ENCODE measurements around the gene AK1. TPM values are rescaled to one million over a fixed set of nuclear protein-coding genes. Genes with fewer than 3 reads are reported as not detected.

Gene AK1
- total RNA-seq, 2 donors from 2014 or later = 22.2 to 123 TPM

- intact Hi-C loops (cut with DNase I) = no loop called here
- TF ChIP-seq POLR2AphosphoS5 (IDR thresholded peaks at IDR 0.05) (no peak), CTCF (IDR thresholded peaks at IDR 0.05) (no peak), POLR2A (IDR thresholded peaks at IDR 0.05) (no peak)
- WGBS = 86% methylated on average over 8 of the region's 8 CpGs
Observed at GRCh38 chr9:127923771-127924170, 46.3 kb upstream of the AK1 start.

GRCh38 chr9:127923046-127923445 is 45.6 kb upstream of the AK1 start:
- H3K36me3 ChIP-seq = no peaks in the 10 kb centered on the region
- no peaks in the 10 kb centered on the region for H3K4me1 ChIP-seq (replicated peaks)
- WGBS = 63% methylated on average over 6 of the region's 6 CpGs
- intact Hi-C loops (cut with DNase I) = no loop called here
- no peak for DNase-seq (ENCODE audit: low spot score)
- H3K27me3 ChIP-seq (replicated peaks; ENCODE audit: insufficient read depth) = no peaks in the 10 kb centered on the region
- H3K27ac ChIP-seq = no peak overlapping the region
- H3K4me3 ChIP-seq = no peak overlapping the region
- TF ChIP-seq POLR2A (IDR thresholded peaks at IDR 0.05) (no peak), POLR2AphosphoS5 (IDR thresholded peaks at IDR 0.05) (no peak), CTCF (IDR thresholded peaks at IDR 0.05) (no peak)
- no peaks in the 10 kb centered on the region for H3K9me3 ChIP-seq

More at GRCh38 chr9:127923771-127924170, 46.3 kb upstream of the AK1 start:
- no peaks in the 10 kb centered on the region for H3K27me3 ChIP-seq (replicated peaks; ENCODE audit: insufficient read depth)
- H3K4me3 ChIP-seq = no peak overlapping the region
- H3K36me3 ChIP-seq = no peaks in the 10 kb centered on the region
- H3K9me3 ChIP-seq = no peaks in the 10 kb centered on the region
- no peaks in the 10 kb centered on the region for H3K4me1 ChIP-seq (replicated peaks)
- DNase-seq (ENCODE audit: low spot score) = no peak
- no peak overlapping the region for H3K27ac ChIP-seq

DNA sequence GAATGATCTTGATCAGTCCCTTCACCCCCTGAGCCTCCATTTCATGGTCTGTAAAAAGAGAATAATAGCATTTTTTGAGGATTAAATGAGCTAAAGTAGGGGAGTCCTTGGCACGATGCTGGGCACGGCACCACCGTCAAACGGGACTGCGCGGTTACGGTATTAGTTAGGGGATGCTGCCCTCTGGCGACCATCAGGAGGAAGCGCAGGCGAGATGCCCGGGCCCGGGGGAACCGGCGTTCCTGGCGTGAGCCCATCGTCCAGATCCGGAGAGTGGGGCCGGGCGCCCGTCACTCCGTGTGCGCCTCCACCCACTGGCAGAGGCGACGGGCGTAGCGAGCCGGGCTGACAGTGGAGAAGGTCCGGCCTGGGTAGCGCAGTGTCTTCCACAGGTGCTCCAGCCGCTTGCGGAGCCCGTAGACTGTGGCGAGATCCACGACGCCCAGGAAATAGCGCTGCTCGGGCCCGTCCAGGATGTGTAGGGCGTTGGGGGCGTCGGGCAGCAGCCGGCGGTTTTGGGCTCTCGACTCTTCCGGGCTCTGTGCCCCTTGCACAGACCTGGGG is 44.2 kb upstream of the AK1 start:
- no peaks in the 10 kb centered on the region for H3K4me1 ChIP-seq (replicated peaks)

DNA sequence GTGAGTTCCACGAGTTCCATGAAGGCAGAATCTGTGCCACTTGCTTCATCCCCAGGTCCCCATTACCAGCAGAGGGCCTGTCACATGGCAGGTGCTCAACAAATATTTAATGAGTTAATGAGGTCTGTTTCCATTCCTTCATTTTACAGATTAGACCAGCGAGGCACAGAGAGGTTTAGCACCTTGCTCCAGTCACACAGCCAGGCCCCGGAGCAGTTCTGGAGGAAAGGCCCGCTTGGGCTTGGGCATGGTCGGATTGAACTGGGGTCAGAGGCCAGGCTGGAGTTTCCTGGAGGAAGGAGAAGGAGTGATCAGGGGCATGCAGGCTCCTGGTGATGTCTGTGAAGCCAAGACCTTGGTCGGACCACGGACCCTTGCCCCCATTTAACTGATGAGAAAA is 43.3 kb upstream of the AK1 start:
- Histone ChIP-seq H3K4me1 (replicated peaks) (no peaks in the 10 kb centered on the region), H3K27ac (no peak overlapping the region), H3K9me3 (no peaks in the 10 kb centered on the region), H3K27me3 (replicated peaks; ENCODE audit: insufficient read depth) (no peaks in the 10 kb centered on the region), H3K4me3 (no peak overlapping the region), H3K36me3 (no peaks in the 10 kb centered on the region)
- intact Hi-C loops (cut with DNase I) = loop anchor here (2.0 kb wide), 2 partner anchors 186 to 330 kb away; partner anchors contain the start of gene TOR2A
- no peak for TF ChIP-seq POLR2A (IDR thresholded peaks at IDR 0.05)
- no peak for TF ChIP-seq CTCF (IDR thresholded peaks at IDR 0.05)
- no peak for TF ChIP-seq POLR2AphosphoS5 (IDR thresholded peaks at IDR 0.05)
- no peak for DNase-seq (ENCODE audit: low spot score)
- WGBS = 85% methylated on average over 7 of the region's 7 CpGs

More for the DNA sequence above, 44.2 kb upstream of the AK1 start:
- Histone ChIP-seq H3K27ac (no peak overlapping the region), H3K9me3 (no peaks in the 10 kb centered on the region), H3K4me3 (no peak overlapping the region), H3K27me3 (replicated peaks; ENCODE audit: insufficient read depth) (no peaks in the 10 kb centered on the region), H3K36me3 (no peaks in the 10 kb centered on the region)
- 13% methylated on average over 39 of the region's 45 CpGs for WGBS
- TF ChIP-seq POLR2A (IDR thresholded peaks at IDR 0.05) (no peak), CTCF (IDR thresholded peaks at IDR 0.05) (peak; percentile 90 to 97 (median 96)), POLR2AphosphoS5 (IDR thresholded peaks at IDR 0.05) (peak; percentile 49)
- intact Hi-C loops (cut with DNase I) = loop anchor here (2.0 kb wide), 2 partner anchors 187 to 331 kb away; partner anchors contain the start of gene TOR2A
- peak; percentile 56 for DNase-seq (ENCODE audit: low spot score)

GRCh38 chr9:127919253-127919815 is 41.9 kb upstream of the AK1 start:
- Histone ChIP-seq H3K36me3 (no peaks in the 10 kb centered on the region), H3K4me1 (replicated peaks) (no peaks in the 10 kb centered on the region), H3K4me3 (no peak overlapping the region), H3K27ac (peak overlapping the region in 1 of 2 donors; percentile 21), H3K9me3 (no peaks in the 10 kb centered on the region), H3K27me3 (replicated peaks; ENCODE audit: insufficient read depth) (no peaks in the 10 kb centered on the region)
- peak; percentile 50 for TF ChIP-seq POLR2AphosphoS5 (IDR thresholded peaks at IDR 0.05)
- TF ChIP-seq POLR2A (IDR thresholded peaks at IDR 0.05) = no peak
- no peak for TF ChIP-seq CTCF (IDR thresholded peaks at IDR 0.05)
- 56% methylated on average over 8 of the region's 8 CpGs for WGBS
- intact Hi-C loops (cut with DNase I) = loop anchor here (5.0 to 10.0 kb wide), 4 partner anchors 117 to 415 kb away; partner anchors contain the start of genes CDK9, FPGS and STXBP1
- peak; percentile 30 for DNase-seq (ENCODE audit: low spot score)
